GM23338 (cell line): ENCODE measurements around the gene SOX13. TPM values are rescaled to one million over a fixed set of nuclear protein-coding genes. Genes with fewer than 3 reads are reported as not detected.

Experiments used
- ATAC-seq: fragments of 200-7000 bp; cut with Tn5 transposase; 3 replicates; pipeline ENCODE4 v1.9.1; 2020
- DNase-seq: peaks from one replicate; pipeline ENCODE4 v3.0.0-alpha.2; 2015; ENCODE audit warnings: low spot score
- H2AFZ ChIP-seq: fragments of 200-600 bp; sonication (generic); 2 replicates; pipeline ENCODE4 v1.8.0; 2016; ENCODE audit warnings: antibody characterized with exemption, mild to moderate bottlenecking, moderate library complexity
- H3F3A ChIP-seq: fragments of 200-600 bp; sonication (generic); replicated peaks from 2 replicates; pipeline ENCODE4 v1.8.0; 2017; ENCODE audit warnings: antibody characterized with exemption, mixed run types, low read depth
- H3K27ac ChIP-seq: fragments of 200-600 bp; sonication (generic); 2 replicates; pipeline ENCODE4 v1.6.1; 2016; ENCODE audit warnings: low read depth
- H3K27me3 ChIP-seq: fragments of 200-600 bp; sonication (generic); 2 replicates; pipeline ENCODE4 v1.8.0; 2016; ENCODE audit warnings: mild to moderate bottlenecking, mixed run types, moderate library complexity; ENCODE audit not compliant: insufficient read depth
- H3K36me3 ChIP-seq: fragments of 200-600 bp; sonication (generic); 2 replicates; pipeline ENCODE4 v1.8.0; 2016; ENCODE audit warnings: mild to moderate bottlenecking; ENCODE audit not compliant: insufficient read depth
- H3K4me1 ChIP-seq: fragments of 200-600 bp; sonication (generic); 2 replicates; pipeline ENCODE4 v1.8.0; 2016; ENCODE audit warnings: mild to moderate bottlenecking, moderate library complexity; ENCODE audit not compliant: insufficient read depth
- H3K4me2 ChIP-seq: fragments of 200-600 bp; sonication (generic); 2 replicates; pipeline ENCODE4 v1.7.1; 2017; ENCODE audit warnings: mixed run types
- H3K4me3 ChIP-seq: fragments of 200-600 bp; sonication (generic); 2 replicates; pipeline ENCODE4 v1.6.1; 2016; ENCODE audit warnings: mixed run types
- H3K79me2 ChIP-seq: fragments of 200-600 bp; sonication (generic); replicated peaks from 2 replicates; pipeline ENCODE4 v1.8.0; 2017; ENCODE audit warnings: mild to moderate bottlenecking; ENCODE audit not compliant: insufficient read depth
- H3K9me2 ChIP-seq: fragments of 200-600 bp; sonication (generic); 2 replicates; pipeline ENCODE4 v1.8.0; 2017; ENCODE audit not compliant: insufficient read depth
- H4K20me1 ChIP-seq: fragments of 200-600 bp; sonication (generic); replicated peaks from 2 replicates; pipeline ENCODE4 v1.8.0; 2017; ENCODE audit warnings: mild to moderate bottlenecking; ENCODE audit not compliant: insufficient read depth
- H3K27ac Mint-ChIP-seq: 2 replicates; pipeline ENCODE4 v1.8.0; 2020; ENCODE audit warnings: inconsistent platforms, mild to moderate bottlenecking, moderate library complexity, mixed read lengths
- H3K27me3 Mint-ChIP-seq: 3 replicates; pipeline ENCODE4 v1.8.0; 2022; ENCODE audit warnings: low read depth, mild to moderate bottlenecking, moderate library complexity, mixed read lengths, inconsistent platforms; ENCODE audit not compliant: insufficient read depth, poor library complexity
- H3K36me3 Mint-ChIP-seq: 3 replicates; pipeline ENCODE4 v1.8.0; 2021; ENCODE audit warnings: low read depth, mild to moderate bottlenecking, inconsistent platforms, moderate library complexity, mixed read lengths
- H3K4me1 Mint-ChIP-seq: 3 replicates; pipeline ENCODE4 v1.8.0; 2020; ENCODE audit warnings: mild to moderate bottlenecking, inconsistent platforms, mixed read lengths
- H3K4me3 Mint-ChIP-seq: 3 replicates; pipeline ENCODE4 v1.8.0; 2021; ENCODE audit warnings: moderate library complexity, mild to moderate bottlenecking, inconsistent platforms, mixed read lengths
- H3K9me3 Mint-ChIP-seq: 3 replicates; pipeline ENCODE4 v1.8.0; 2020; ENCODE audit warnings: moderate library complexity, mild to moderate bottlenecking, inconsistent platforms, mixed read lengths
- CREB1 ChIP-seq: fragments of 250-450 bp; sonication (Bioruptor Pico); IDR thresholded peaks from 2 replicates; pipeline ENCODE4 v1.5.0; 2020; ENCODE audit warnings: low read depth, mild to moderate bottlenecking, moderate library complexity
- CTCF ChIP-seq, 2 experiments: fragments of 200-600 bp in 1 of 2; sonication (generic) in 1 of 2; conservative IDR thresholded peaks; 2 replicates each; pipeline versions ENCODE4 v1.5.1 to v1.6.1; 2016 to 2017; ENCODE audit warnings: antibody characterized with exemption in 2 of 2, low read depth in 2 of 2, mild to moderate bottlenecking in 2 of 2, moderate library complexity in 1 of 2
- EZH2 ChIP-seq: fragments of 200-600 bp; sonication (generic); IDR thresholded peaks from one replicate; pipeline ENCODE4 v1.8.0; 2017; ENCODE audit warnings: antibody characterized with exemption, mild to moderate bottlenecking, low read depth; ENCODE audit not compliant: unreplicated experiment
- JUNB ChIP-seq: IDR thresholded peaks from one replicate; pipeline ENCODE4 v1.6.1; 2016; ENCODE audit warnings: antibody characterized with exemption; ENCODE audit not compliant: unreplicated experiment
- POLR2AphosphoS5 ChIP-seq: IDR thresholded peaks from 2 replicates; pipeline ENCODE4 v1.6.1; 2016; ENCODE audit warnings: antibody characterized with exemption, low read depth
- ZNF462 ChIP-seq: fragments of 250-450 bp; sonication (Bioruptor Pico); IDR thresholded peaks from 2 replicates; pipeline ENCODE4 v1.5.0; 2020; ENCODE audit warnings: mild to moderate bottlenecking, moderate library complexity
- polyA plus RNA-seq: library from polyadenylated mRNA; unstranded; fragments of >200 nt; fragmentation: Nextera tagmentation; extraction: Ambion mirVana; gene quantifications from 2 replicates; pipeline ENCODE4 v1.2.1, GENCODE V29; 2016
- total RNA-seq: library from RNA; depleted of rRNA; stranded (reverse); fragments of >200 nt; shearing (Covaris generic); gene quantifications from 2 replicates; pipeline ENCODE4 v1.2.3, GENCODE V29; 2014

SOX13 gene
- total and polyA plus RNA-seq, 2 experiments from 2014 or later, result 28.6 to 123 TPM

- no peak for TF ChIP-seq ZNF462 (CRISPR knock-in tag)
- no peak for TF ChIP-seq CREB1 (CRISPR knock-in tag)
- TF ChIP-seq POLR2AphosphoS5, result no peak
- no peak for TF ChIP-seq CTCF (conservative IDR thresholded peaks at IDR 0.05; ENCODE audit: low read depth in 2 of 2)
- TF ChIP-seq JUNB, result no peak
- TF ChIP-seq EZH2, result no peak
These were observed 31.0 kb upstream of the SOX13 start (continued) for GRCh38 chr1:204041803-204042505.

GRCh38 chr1:204042516-204042915 is 30.4 kb upstream of the SOX13 start:
- H4K20me1 ChIP-seq, result no peaks in the 10 kb centered on the region
- Mint-ChIP-seq H3K9me3 (no peaks in the 10 kb centered on the region), H3K36me3 (no peaks in the 10 kb centered on the region), H3K27ac (no peak overlapping the region), H3K4me3 (no peak overlapping the region), H3K4me1 (peaks cover 8% of the 10 kb centered on the region), H3K27me3 (peaks cover 7% of the 10 kb centered on the region)
- no peak overlapping the region for H3K27ac ChIP-seq
- no peaks in the 10 kb centered on the region for H3F3A ChIP-seq
- DNase-seq, result no peak
- H3K36me3 ChIP-seq, result no peaks in the 10 kb centered on the region
- H3K4me1 ChIP-seq, result peaks cover 8% of the 10 kb centered on the region
- ATAC-seq, result no peak
- no peak overlapping the region for H3K4me3 ChIP-seq
- no peak overlapping the region for H3K4me2 ChIP-seq
- no peaks in the 10 kb centered on the region; the same call in 1 of the 2 replicates for H3K9me2 ChIP-seq
- H2AFZ ChIP-seq, result no peak overlapping the region
- no peaks in the 10 kb centered on the region for H3K79me2 ChIP-seq
- no peaks in the 10 kb centered on the region for H3K27me3 ChIP-seq
- TF ChIP-seq POLR2AphosphoS5, result no peak
- TF ChIP-seq ZNF462 (CRISPR knock-in tag), result no peak
